ENCODE results near the gene SHC4.

- no peak for TF ChIP-seq CTCF (conservative IDR thresholded peaks at IDR 0.05 in 1 of 2, IDR thresholded peaks at IDR 0.05 in 1 of 2; ENCODE audit: extremely low read depth in 1 of 2, insufficient read depth in 1 of 2, low read depth in 1 of 2, low read length in 2 of 2)
- TF ChIP-seq EZH2 (IDR thresholded peaks at IDR 0.05; ENCODE audit: borderline replicate concordance, low read length), result no peak
Measured at GRCh38 chr15:48916721-48917120, 47.0 kb downstream of the SHC4 start.
